ENCODE measurements around the gene ZC3H7B.

DNA sequence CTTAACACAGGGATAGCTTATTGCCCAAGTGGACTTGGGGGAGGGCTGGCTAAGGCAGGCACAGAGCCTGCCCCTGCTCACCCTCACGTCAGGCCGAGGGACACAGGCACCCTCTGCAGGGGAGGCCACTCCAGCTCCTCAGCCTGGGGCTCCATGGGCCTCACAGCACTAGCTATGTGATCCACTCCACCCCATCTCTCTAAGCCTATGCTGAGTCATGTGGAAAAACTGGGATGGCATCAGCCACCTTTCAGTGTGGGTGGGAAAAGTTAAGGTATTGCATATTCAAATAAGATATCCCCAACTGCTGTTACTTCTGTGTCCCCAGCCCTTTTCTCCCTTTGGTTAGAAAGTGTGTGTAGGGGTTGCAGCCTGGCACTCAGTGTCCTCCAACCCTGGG is 37.6 kb upstream of the ZC3H7B start:
- no peak for TF ChIP-seq CTCF (IDR thresholded peaks at IDR 0.05; ENCODE audit: low read length)
- TF ChIP-seq EZH2 (IDR thresholded peaks at IDR 0.05; ENCODE audit: borderline replicate concordance, low read length), result no peak

All from OCI-LY1 (cell line).